ENCODE data around the gene CITED1. TPM values are rescaled to one million over a fixed set of nuclear protein-coding genes. Genes with fewer than 3 reads are reported as not detected.
A peak's percentile ranks its signal among the peaks of the same experiment; 100 is the strongest.

CITED1 gene
- total and polyA plus RNA-seq, 4 experiments from 2014 or later: 0.58 TPM; not detected in 3

GRCh38 chrX:72270316-72270866, 35.3 kb downstream of the CITED1 start:
- Mint-ChIP-seq H3K36me3 (peaks cover 55 to 64% of the 10 kb centered on the region in 2 donors), H3K4me3 (no peak overlapping the region), H3K9me3 (no peaks in the 10 kb centered on the region), H3K27ac (peak overlapping the region in 2 of 7 donors; percentile 38 to 60), H3K4me1 (peaks cover 22 to 39% (median 33%) of the 10 kb centered on the region in 4 donors), H3K27me3 (no peaks in the 10 kb centered on the region)
- Histone ChIP-seq H3K9me3 (ENCODE audit: control insufficient read depth in 1 of 2, low read length in 2 of 2) (no peaks in the 10 kb centered on the region), H3K27me3 (ENCODE audit: insufficient read depth, low read length) (no peaks in the 10 kb centered on the region), H3K4me1 (ENCODE audit: insufficient read depth, low read length) (peaks cover 32% of the 10 kb centered on the region), H3K27ac (ENCODE audit: low read depth, low read length) (no peak overlapping the region), H3K36me3 (ENCODE audit: insufficient read depth, low read length) (peaks cover 38% of the 10 kb centered on the region), H3K4me3 (ENCODE audit: low read length in 2 of 2) (no peak overlapping the region)
- intact Hi-C loops (cut with micrococcal nuclease): loop anchor here (10.0 kb wide), 1 partner anchor 146 kb away; no protein-coding TSS in a partner anchor
- ChIA-PET CTCF (ENCODE audit: partially characterized antibody) (interaction anchor here (0.6 kb wide), 1 partner anchor 25 kb away, joined by 3 read pairs; no protein-coding TSS in a partner anchor), POLR2A (ENCODE audit: partially characterized antibody) (no interaction called here)
- DNase-seq: no peak

GRCh38 chrX:72269671-72270251, 36.0 kb downstream of the CITED1 start:
- peak in 1 of 5 donors; percentile 60 for DNase-seq
- CTCF ChIA-PET (ENCODE audit: partially characterized antibody): interaction anchor here (2.7 kb wide), 1 partner anchor 25 kb away, joined by 10 read pairs; no protein-coding TSS in a partner anchor
- intact Hi-C loops (cut with micrococcal nuclease): loop anchor here (10.0 kb wide), 1 partner anchor 145 kb away; no protein-coding TSS in a partner anchor

DNA sequence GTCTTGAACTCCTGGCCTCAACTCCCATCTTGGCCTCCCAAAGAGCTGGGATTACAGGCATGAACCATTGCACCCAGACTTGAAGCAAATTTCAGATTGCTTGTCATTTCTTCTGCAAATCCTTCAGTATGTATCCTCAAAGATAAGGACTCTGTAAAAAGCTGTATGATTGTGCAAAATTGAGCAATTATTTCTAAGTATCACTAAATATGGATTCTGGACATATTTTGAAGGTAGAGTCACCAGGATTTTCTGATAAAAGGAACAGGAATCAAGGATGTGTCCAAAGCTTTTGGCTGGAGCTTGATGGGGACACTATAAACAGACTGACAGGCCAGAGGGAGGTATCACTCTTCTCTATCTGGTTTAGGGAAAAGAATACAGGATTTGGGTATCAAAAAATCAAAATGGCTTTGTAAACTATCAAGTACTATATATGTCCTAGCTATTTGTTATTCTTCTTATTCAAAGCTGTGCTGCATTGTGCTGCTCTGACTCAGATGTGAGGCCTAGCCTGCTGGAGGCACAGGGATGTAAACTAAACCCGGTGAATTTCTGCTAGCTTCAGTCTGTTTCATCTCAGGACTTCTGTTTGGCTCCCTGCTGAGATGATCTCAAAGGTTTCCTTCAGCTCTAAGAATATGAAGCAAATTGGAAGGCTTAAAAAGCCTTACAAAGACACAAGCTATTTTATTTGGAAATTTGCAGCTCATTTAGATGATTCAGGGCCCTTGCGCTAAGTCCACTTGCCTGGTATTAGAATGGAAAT, 36.9 kb downstream of the CITED1 start:
- Mint-ChIP-seq H3K36me3 (peaks cover 42 to 48% of the 10 kb centered on the region in 2 donors), H3K27me3 (no peaks in the 10 kb centered on the region), H3K4me1 (peaks cover 10 to 23% (median 17%) of the 10 kb centered on the region in 4 donors), H3K4me3 (no peak overlapping the region), H3K27ac (peak overlapping the region in 2 of 7 donors; percentile 13 to 24), H3K9me3 (no peaks in the 10 kb centered on the region)
- CTCF ChIA-PET (ENCODE audit: partially characterized antibody): interaction anchor here (2.7 kb wide), 1 partner anchor 24 kb away, joined by 10 read pairs; no protein-coding TSS in a partner anchor
- no peak overlapping the region for H3K4me3 ChIP-seq (ENCODE audit: low read length in 2 of 2)
- peaks cover 16% of the 10 kb centered on the region for H3K4me1 ChIP-seq (ENCODE audit: insufficient read depth, low read length)
- no peak overlapping the region for H3K27ac ChIP-seq (ENCODE audit: low read depth, low read length)
- peaks cover 31% of the 10 kb centered on the region for H3K36me3 ChIP-seq (ENCODE audit: insufficient read depth, low read length)
- H3K27me3 ChIP-seq (ENCODE audit: insufficient read depth, low read length): no peaks in the 10 kb centered on the region
- intact Hi-C loops (cut with micrococcal nuclease): no loop called here
- no peaks in the 10 kb centered on the region for H3K9me3 ChIP-seq (ENCODE audit: control insufficient read depth in 1 of 2, low read length in 2 of 2)
- POLR2A ChIA-PET (ENCODE audit: partially characterized antibody): interaction anchor here (0.6 to 2.0 kb wide), 2 partner anchors 8 to 23 kb away, joined by 3 to 6 read pairs; partner anchors contain the start of gene RPS4X
- DNase-seq: no peak

More at GRCh38 chrX:72269671-72270251, 36.0 kb downstream of the CITED1 start:
- H3K4me1 Mint-ChIP-seq: peaks cover 19 to 33% (median 27%) of the 10 kb centered on the region in 4 donors
- H3K4me3 Mint-ChIP-seq: no peak overlapping the region
- Histone ChIP-seq H3K4me1 (ENCODE audit: insufficient read depth, low read length) (peaks cover 26% of the 10 kb centered on the region), H3K9me3 (ENCODE audit: control insufficient read depth in 1 of 2, low read length in 2 of 2) (no peaks in the 10 kb centered on the region), H3K4me3 (ENCODE audit: low read length in 2 of 2) (no peak overlapping the region), H3K27me3 (ENCODE audit: insufficient read depth, low read length) (no peaks in the 10 kb centered on the region), H3K36me3 (ENCODE audit: insufficient read depth, low read length) (peaks cover 38% of the 10 kb centered on the region), H3K27ac (ENCODE audit: low read depth, low read length) (no peak overlapping the region)
- H3K9me3 Mint-ChIP-seq: no peaks in the 10 kb centered on the region
- peaks cover 52 to 57% of the 10 kb centered on the region in 2 donors for H3K36me3 Mint-ChIP-seq
- H3K27ac Mint-ChIP-seq: peak overlapping the region; percentile 37 to 81 (median 60)
- POLR2A ChIA-PET (ENCODE audit: partially characterized antibody): no interaction called here
- no peaks in the 10 kb centered on the region for H3K27me3 Mint-ChIP-seq

GRCh38 chrX:72265263-72265662, 40.5 kb downstream of the CITED1 start:
- ChIA-PET CTCF (ENCODE audit: partially characterized antibody) (interaction anchor here (1.3 kb wide), 1 partner anchor 12 kb away, joined by 3 read pairs; the partner anchor contains the start of gene RPS4X), POLR2A (ENCODE audit: partially characterized antibody) (no interaction called here)
- Histone ChIP-seq H3K36me3 (ENCODE audit: insufficient read depth, low read length) (peaks cover 6% of the 10 kb centered on the region), H3K4me3 (ENCODE audit: low read length in 2 of 2) (no peak overlapping the region), H3K27ac (ENCODE audit: low read depth, low read length) (no peak overlapping the region), H3K4me1 (ENCODE audit: insufficient read depth, low read length) (peaks cover 4% of the 10 kb centered on the region), H3K9me3 (ENCODE audit: control insufficient read depth in 1 of 2, low read length in 2 of 2) (no peaks in the 10 kb centered on the region), H3K27me3 (ENCODE audit: insufficient read depth, low read length) (no peaks in the 10 kb centered on the region)
- intact Hi-C loops (cut with micrococcal nuclease): no loop called here
- Mint-ChIP-seq H3K36me3 (peaks cover 19 to 24% of the 10 kb centered on the region in 2 donors), H3K9me3 (no peaks in the 10 kb centered on the region), H3K4me3 (no peak overlapping the region), H3K27me3 (no peaks in the 10 kb centered on the region), H3K4me1 (peaks cover 0 to 4% (median 0%) of the 10 kb centered on the region in 4 donors), H3K27ac (no peak overlapping the region)
- DNase-seq: no peak

- Histone ChIP-seq H3K27ac (ENCODE audit: low read depth, low read length) (no peak overlapping the region), H3K4me1 (ENCODE audit: insufficient read depth, low read length) (no peaks in the 10 kb centered on the region), H3K36me3 (ENCODE audit: insufficient read depth, low read length) (no peaks in the 10 kb centered on the region), H3K9me3 (ENCODE audit: control insufficient read depth in 1 of 2, low read length in 2 of 2) (no peaks in the 10 kb centered on the region), H3K27me3 (ENCODE audit: insufficient read depth, low read length) (no peaks in the 10 kb centered on the region), H3K4me3 (ENCODE audit: low read length in 2 of 2) (no peak overlapping the region)
- Mint-ChIP-seq H3K27ac (peak overlapping the region in 1 of 7 donors; percentile 17), H3K4me3 (no peak overlapping the region), H3K36me3 (peaks cover 0 to 9% of the 10 kb centered on the region in 2 donors), H3K9me3 (no peaks in the 10 kb centered on the region), H3K27me3 (peaks cover 0 to 2% of the 10 kb centered on the region in 2 donors), H3K4me1 (peaks cover 0 to 3% (median 0%) of the 10 kb centered on the region in 4 donors)
- ChIA-PET POLR2A (ENCODE audit: partially characterized antibody) (no interaction called here), CTCF (ENCODE audit: partially characterized antibody) (no interaction called here)
- no peak for DNase-seq
- intact Hi-C loops (cut with micrococcal nuclease): no loop called here
Observed at GRCh38 chrX:72262077-72262476, 43.6 kb downstream of the CITED1 start.

- Mint-ChIP-seq H3K27ac (peak overlapping the region in 1 of 7 donors; percentile 68), H3K27me3 (peaks cover 1 to 7% of the 10 kb centered on the region in 2 donors), H3K4me1 (peaks cover 0 to 5% (median 1%) of the 10 kb centered on the region in 4 donors), H3K4me3 (no peak overlapping the region), H3K9me3 (no peaks in the 10 kb centered on the region), H3K36me3 (peaks cover 0 to 9% of the 10 kb centered on the region in 2 donors)
- Histone ChIP-seq H3K4me1 (ENCODE audit: insufficient read depth, low read length) (no peaks in the 10 kb centered on the region), H3K27ac (ENCODE audit: low read depth, low read length) (no peak overlapping the region), H3K4me3 (ENCODE audit: low read length in 2 of 2) (no peak overlapping the region), H3K27me3 (ENCODE audit: insufficient read depth, low read length) (no peaks in the 10 kb centered on the region), H3K36me3 (ENCODE audit: insufficient read depth, low read length) (no peaks in the 10 kb centered on the region), H3K9me3 (ENCODE audit: control insufficient read depth in 1 of 2, low read length in 2 of 2) (no peaks in the 10 kb centered on the region)
- intact Hi-C loops (cut with micrococcal nuclease): no loop called here
- ChIA-PET CTCF (ENCODE audit: partially characterized antibody) (no interaction called here), POLR2A (ENCODE audit: partially characterized antibody) (no interaction called here)
- DNase-seq: no peak
Observed at GRCh38 chrX:72260448-72260847, 45.3 kb downstream of the CITED1 start.

GRCh38 chrX:72258174-72258573, 47.5 kb downstream of the CITED1 start:
- Mint-ChIP-seq H3K4me1 (peaks cover 0 to 6% (median 2%) of the 10 kb centered on the region in 4 donors), H3K4me3 (no peak overlapping the region), H3K36me3 (peaks cover 0 to 12% of the 10 kb centered on the region in 2 donors), H3K27ac (no peak overlapping the region), H3K27me3 (peaks cover 9 to 13% of the 10 kb centered on the region in 2 donors), H3K9me3 (no peaks in the 10 kb centered on the region)
- Histone ChIP-seq H3K9me3 (ENCODE audit: control insufficient read depth in 1 of 2, low read length in 2 of 2) (no peaks in the 10 kb centered on the region), H3K27me3 (ENCODE audit: insufficient read depth, low read length) (no peaks in the 10 kb centered on the region), H3K4me1 (ENCODE audit: insufficient read depth, low read length) (no peaks in the 10 kb centered on the region), H3K36me3 (ENCODE audit: insufficient read depth, low read length) (no peaks in the 10 kb centered on the region), H3K4me3 (ENCODE audit: low read length in 2 of 2) (no peak overlapping the region), H3K27ac (ENCODE audit: low read depth, low read length) (no peak overlapping the region)
- intact Hi-C loops (cut with micrococcal nuclease): no loop called here
- POLR2A ChIA-PET (ENCODE audit: partially characterized antibody): no interaction called here
- no peak for DNase-seq
- CTCF ChIA-PET (ENCODE audit: partially characterized antibody): no interaction called here
